ENCODE data around the gene CDKN1C.

The CDKN1C gene

DNA sequence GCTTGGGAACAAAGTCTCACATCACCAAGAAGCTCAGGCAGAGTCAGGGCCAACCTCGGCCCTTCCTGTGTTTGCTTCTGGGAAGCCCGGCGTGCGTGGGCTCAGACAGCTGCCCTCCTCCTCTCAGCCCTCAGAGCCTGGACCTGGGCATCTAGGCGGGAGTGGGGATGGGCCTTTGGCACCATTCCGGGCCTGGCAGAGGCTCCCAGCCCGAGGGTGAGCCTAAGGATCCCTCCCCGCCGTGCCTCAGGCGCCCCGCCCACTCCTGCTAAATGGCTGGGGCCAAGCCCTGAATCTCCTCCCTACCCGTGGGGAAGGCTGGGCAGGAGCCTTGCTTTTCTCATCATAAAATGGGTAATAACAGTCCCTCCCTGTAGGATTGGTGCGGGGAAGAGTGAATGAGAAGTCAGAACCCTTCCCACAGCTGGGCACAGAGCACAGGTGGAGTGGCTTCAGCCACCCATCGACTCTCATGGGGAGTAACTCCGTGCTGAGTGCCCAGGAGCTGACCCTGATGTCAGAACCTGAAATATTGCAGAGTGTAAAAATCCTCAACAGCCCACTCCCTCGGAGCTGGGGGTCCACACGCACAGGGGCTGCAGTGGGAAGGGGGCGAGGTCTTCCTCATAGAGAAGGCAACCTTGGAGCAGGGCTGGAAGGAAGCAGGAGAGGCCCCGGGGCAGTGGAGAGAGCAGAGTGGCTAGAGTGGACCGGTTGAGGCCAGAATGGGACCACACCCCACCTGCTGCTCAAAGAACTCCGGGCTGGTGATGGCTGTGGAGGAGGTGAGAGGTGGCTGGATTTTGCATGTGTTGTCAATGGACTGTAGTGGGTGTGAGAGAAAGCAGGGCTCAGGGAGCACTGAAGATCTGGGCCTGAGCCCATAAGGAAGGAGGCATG is 18.8 kb upstream of the CDKN1C start:
- no peak for DNase-seq

DNA sequence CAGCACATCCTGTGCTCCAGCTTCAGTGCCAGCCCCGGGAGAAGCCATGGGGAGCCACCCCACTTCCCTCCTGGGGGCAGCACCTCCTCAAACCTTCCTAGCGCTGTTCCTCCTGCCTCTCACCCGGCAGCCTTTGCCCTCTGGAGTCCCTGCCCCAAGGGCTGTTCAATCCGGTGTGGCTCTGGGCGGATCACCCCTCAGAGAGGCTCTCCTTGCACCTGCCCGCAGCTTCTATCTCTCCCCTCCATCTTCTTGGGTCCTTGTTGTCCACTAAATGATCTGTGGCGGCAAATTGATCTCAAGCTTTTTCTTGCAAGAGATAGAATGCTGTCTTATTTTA is 18.1 kb upstream of the CDKN1C start:
- DNase-seq = no peak

DNA sequence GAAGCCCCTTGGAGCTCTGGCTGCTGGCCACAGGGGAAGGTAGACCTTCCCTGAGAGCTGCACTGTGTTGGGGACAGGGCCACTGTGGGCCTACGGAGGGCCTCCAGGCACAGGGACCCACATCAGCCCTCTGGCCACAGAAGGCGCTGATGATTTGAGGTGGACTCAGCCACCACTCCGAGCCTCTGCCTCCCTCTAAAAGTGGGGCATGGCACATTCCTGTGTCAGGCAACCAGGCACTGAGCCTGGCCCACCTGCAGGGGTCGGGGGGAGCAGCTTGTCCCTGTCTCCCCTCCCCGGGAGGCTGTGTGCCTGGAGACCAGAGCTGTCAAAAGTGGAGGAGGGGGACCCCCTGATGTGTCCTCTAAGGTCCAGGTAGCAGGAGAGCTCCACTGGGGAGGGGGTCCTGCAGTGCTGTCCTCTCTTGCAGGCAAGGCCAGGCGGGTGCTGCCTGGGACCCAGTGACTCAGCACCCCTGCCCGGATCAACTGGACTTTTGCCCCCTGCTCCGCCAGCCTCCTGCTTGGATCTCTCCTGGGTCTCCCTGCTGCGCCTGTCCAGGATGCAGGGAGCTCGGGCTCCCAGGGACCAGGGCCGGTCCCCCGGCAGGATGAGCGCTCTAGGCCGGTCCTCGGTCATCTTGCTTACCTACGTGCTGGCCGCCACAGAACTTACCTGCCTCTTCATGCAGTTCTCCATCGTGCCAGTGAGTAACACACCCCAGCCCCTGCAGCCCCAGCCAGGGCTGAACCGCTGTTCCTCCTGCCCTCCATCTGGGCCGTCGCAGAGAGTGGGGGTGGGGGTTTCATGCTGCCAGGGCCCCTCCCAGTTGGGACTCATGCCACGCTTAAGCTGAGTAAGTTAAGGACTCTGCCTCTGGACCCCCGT is 17.5 kb upstream of the CDKN1C start:
- DNase-seq = no peak

DNA sequence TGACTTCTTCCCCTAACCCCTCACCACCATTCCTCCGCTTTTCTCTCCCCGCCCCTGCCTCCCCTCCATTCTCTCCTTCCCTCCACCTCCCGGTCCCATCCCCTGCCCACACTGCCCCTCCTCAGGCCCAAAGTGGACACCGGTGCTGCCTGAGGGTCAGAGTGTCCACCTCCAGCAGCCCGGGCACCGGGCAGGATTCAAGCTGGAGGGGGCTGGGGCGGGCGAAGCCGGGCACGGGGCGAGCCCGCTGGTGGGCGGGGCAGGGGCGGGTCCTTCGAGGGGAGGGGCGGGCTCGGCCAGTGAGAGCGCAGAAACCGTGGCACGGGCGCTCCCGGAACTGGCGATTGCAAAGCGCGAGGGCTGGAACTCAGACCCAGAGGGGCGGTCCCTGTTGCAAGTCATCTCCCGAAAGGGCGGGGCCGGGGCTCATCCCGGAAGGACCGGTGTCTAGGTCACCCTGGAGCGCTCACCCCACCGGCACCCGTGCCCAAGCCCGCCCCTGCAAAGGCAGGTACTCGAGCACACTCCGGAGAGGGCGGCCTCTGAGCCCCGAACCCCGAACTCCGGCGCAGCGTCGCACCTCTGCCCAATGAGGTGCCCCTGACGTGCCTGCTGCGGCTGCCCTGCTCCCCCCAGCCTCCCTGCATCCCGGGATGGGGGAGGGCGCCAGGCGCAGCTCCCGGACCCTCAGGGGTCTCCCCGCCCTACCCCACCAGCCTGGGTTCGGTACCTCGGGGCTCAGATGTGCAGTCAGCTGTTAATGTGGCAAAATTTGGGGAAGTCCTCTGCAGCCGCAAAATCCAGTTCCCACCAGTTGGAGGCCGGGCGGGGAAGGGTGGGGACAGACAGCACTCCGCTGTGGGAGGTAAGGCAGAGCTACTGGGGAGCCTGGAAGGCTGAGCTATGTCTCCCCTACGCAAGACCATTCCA is 16.5 kb upstream of the CDKN1C start:
- peak; percentile 91 for DNase-seq

DNA sequence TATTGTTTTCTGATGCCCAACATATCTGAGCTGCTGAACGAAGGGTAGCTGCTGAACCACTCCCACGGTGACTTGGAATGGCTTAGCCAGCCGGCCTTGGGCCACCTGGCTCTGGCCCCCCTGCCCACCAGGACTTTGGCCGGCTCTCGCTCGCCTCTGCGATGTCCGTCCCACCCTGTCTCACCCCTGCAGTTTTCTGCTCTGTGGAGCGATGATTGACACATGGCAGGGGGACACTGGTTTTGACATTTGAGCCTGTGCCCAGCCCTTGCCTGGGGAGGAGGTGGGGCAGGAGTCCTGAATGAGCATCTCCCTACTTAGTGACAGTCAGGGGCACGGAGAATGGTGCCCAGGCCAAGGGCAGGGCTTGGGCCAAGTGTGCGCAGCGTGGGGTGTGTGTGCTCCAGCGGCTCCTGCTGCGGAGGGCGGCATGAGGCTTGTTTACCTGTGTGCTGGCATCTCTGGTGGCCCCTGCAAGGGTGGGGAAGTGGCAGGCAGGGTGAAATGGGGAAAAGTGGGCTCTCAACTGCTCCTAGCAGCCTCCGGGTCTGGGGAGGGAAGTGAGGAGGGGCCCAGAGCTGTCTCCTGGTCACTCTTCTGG is 15.7 kb upstream of the CDKN1C start:
- DNase-seq = no peak

DNA sequence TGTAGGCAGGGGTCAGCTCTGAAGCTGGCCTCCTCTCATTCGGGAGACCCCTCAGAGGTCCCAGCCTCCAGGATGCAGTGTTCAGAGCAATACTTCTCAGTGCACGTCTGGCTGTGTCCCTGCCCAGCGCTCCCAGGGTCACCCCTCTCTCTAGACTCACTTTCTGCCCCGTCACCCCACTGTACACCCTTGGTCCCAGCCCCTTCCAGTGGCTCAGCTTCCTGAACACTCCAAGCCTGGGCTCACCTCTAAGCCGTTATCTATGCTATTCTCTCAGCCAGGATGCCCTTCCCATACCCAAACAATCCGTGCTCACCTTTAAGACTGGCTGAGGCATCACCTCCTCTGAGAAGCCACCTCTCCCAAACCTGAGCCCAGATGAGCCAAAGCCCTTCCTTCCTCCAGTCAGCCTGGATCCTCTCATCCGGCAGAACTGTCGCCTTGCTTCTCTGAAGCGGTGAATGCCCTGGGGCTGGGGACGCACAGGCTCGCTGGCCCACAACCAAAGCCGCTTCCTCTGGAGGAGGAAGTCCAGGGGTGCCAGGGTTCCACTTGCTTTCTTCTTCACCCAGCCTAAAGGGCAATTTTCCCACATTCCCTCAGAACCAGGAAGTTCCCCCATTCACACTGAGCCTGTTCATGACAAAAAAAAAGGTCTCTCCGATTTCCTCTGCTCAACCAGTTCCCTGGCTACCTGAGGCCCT is 13.7 kb upstream of the CDKN1C start:
- no peak for DNase-seq

DNA sequence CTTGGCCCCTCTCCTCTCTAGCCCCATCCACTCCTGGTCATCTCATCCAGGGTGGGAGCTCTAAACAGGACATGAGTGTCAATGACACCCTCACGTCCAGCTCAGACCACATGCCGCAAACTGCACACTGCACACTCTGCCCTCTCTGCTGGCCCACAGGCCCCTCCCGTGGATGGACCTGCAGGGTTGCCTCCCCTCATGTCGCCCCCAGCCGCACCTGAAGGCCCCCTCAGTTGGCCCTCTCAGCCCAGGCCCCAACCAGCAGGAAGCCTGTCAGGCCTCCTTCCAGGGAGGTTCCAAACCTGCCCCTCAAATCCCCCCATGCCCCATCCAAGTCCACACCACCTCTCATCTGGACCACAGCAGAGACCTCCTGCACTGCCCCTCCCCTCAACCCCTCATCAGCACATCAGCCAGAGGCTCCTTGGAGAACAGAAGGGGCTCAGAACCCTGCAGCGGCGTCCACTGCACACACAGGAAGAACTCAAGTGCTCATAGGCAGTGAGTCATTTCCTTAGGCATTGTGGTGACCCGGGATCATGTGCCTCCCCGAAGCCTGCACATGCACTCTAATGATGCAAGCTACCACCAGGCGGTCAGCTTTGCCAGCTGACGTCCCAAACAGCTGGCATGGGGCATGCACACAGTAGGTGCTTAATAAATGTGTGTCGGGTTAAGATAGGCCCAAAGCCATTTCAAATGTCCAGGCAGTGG is 12.9 kb upstream of the CDKN1C start:
- peak; percentile 60 for DNase-seq

DNA sequence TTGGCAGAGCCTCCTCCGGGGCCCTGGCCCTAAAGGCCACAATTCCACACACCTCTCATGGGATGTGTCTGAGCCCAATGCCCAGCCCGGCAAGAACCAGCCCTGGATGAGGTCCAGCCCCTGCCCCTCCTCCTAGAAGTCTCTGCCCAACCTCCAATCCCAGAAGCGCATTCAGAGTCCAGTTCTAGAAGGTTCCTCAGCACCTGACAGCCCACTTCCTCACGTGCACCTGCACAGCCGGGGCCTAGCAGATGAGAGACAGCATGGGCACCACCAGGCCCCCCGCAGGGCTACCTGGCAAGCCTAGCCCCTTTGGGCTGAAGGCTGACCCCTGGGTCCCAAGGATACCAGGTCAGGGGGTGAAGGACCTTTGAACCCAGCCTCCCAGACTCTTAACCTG is 11.5 kb upstream of the CDKN1C start:
- DNase-seq = no peak

DNA sequence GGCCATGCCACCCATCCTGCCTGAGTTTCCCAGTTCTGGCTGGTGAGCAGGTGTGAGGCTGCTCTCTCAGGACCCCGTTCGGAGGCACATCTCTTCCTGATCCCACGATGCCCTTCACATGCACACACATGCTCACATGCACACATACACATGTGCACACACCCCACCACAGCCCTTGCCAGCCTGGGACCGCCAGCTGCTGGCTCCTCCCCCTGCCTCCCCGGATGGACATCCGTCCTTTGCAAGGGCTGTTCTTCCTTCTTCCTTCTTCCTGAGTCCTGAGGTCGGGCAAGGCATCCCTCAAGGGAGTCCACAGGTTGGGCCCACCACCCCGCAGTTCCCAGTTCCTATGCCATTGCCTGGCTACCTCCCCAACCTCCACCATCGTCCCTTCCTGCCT is 10.5 kb upstream of the CDKN1C start:
- DNase-seq = no peak

DNA sequence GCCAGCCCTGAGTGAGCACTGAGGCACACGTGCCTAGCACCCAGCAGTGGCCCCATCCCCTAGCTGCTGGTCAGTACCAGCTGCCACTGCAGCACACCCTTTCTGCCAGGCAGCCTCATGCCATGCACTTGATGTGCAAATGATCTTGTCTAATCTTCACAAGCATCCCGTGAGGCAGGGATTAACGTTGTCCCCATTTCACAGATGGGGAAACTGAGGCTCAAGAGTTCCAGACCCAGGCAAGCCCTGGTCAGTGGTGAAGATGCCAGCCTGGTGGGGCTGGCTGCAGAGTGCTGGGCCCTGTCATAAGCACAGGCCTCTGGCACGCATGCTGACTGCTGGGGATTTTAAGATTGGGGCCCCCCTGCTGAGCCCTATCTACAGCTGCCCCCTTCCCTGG is 8.4 kb upstream of the CDKN1C start:
- no peak for DNase-seq

DNA sequence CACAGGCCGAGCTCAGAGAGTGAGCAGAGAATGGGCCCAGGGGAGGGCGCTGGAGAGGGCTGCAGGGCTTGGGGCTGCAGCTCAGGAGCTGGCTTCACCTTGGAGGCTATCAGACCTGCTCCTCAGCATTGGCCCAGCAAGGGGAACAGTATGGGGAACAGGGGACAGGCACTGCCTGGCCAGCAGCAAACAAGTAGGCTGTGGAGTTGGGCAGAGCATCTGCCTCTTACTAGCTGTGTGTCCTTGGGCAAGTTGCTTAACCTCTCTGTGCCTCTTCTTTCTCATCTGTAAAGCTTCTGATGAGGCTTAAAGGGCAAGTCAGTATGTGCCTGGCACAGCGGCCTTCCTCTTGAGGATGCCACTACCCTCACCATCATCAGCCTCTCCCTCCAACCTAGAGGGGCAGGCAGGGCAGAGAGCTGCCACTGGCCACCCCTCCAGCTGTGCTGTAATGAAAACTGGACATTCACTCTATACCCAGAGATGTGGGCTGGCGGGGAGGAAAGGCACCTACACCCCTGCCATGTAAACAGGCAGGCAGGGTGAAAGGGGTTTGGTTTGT is 7.5 kb upstream of the CDKN1C start:
- DNase-seq = no peak

DNA sequence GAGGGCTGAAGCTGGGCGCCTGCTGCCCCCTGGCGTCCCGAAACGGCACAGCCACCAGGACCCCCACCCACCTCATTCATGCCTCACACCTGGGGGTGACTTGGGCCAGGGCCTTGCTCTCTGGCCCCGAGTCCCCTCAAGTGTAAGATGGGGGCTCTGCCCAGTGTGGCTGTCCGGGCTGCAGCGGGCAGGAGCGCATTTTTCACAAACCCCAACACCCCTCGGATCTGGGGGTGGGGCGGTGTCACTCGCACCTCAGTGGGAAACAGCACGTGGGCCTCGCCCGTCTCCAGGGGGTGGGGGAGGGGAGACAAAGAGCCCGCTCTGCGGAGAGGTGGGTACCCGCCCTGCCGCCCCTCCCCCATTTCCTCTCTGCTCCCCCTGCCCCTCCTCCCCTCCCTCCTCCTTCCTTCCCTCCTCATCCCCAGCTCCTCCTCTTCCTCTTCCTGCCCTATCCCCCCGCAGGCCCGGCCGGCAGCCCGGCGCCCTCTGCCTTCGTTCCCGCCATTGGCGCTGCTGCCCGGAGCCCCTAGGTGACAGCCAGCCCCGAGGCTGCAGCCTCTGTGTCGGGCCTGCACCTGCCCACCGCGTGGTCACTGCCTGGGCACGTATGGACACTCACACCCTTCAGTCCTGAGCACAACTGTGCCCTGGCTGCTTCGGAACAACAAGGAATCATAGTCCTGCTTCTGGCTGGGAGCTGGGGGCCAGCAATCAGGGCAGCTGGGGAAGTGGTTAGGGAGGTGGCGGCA is 6.8 kb upstream of the CDKN1C start:
- no peak for DNase-seq

DNA sequence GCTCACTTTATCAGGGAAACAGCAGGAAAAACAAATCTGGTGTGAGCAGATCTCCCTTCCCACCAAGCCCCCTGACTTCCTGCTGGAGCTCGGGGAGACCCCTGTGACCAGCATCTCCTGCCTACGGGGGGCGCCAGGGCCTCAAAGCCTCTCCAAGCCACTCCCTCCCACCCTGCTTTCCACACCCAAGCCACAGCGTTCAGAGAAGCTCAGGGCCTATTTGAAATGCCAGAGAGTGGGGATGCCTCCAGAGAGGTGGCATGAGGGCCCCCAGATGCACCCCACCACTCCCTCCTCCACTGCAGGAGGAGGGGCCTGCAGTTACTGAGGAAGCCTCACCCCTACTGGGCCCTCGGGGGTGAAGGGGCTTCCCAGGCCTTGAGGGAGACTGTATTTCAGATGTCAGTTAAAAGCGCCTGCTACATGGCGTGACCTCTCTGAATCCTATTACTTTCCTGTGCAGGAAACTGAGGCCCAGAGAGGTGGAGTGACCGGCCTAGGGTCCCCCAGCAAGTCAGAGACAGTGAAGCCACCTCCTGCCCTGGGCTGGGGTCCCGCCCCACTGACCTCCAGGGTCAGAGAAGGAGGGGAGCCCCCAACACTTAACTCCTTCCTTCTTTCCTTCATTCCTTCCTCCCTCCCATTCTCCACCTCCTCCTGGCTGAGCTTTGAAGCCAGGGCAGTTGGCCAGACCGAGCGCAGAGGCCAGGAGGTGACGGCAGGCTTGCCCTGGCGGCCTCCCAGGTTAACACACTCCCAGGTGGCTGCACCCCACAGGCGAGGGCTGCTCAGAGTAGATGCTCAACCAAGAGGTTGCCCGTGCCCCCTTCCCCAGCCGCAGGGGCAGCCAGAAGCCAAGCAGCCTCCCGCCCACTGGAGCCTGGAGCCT is 6.0 kb upstream of the CDKN1C start:
- no peak for DNase-seq

DNA sequence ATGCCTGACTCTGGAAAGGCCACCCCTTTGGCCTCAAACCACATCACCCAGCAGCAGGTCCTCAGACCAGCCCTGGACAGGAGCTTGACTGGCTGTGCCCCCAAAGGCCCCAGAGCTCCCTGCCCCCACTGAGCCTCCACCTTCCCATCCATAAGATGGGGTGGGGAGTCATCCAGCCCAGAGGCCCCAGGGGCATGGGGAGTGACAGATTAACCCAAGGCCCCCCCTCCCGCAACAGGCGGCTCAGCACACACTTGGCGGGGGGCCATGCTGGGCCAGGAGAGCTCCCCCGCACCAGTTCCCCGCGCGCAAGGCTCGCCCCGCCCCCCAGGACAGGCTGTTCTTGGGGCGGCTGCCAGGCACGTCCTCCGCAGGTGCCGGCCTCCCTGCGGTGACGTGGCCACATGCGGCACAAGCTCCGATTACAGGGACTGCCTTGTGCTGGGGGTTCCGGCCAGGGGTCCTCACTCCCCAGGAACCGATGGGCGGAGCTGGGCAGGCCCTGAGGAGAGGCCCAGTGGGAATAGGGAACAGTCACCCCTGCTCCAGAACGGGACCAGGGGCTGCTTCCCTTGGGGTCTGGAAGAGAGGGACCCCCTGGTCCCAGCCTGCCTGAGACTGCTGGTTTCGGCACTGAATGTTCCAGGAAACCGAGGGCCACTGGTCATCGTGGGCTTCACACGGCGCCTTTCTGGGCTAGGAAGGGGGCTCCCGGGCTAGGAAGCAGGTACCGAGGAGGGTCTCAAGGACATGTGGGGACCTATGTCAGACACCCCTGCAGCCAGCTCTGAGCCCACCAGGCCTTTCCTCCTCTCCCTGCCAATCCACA is 5.1 kb upstream of the CDKN1C start:
- no peak for DNase-seq

DNA sequence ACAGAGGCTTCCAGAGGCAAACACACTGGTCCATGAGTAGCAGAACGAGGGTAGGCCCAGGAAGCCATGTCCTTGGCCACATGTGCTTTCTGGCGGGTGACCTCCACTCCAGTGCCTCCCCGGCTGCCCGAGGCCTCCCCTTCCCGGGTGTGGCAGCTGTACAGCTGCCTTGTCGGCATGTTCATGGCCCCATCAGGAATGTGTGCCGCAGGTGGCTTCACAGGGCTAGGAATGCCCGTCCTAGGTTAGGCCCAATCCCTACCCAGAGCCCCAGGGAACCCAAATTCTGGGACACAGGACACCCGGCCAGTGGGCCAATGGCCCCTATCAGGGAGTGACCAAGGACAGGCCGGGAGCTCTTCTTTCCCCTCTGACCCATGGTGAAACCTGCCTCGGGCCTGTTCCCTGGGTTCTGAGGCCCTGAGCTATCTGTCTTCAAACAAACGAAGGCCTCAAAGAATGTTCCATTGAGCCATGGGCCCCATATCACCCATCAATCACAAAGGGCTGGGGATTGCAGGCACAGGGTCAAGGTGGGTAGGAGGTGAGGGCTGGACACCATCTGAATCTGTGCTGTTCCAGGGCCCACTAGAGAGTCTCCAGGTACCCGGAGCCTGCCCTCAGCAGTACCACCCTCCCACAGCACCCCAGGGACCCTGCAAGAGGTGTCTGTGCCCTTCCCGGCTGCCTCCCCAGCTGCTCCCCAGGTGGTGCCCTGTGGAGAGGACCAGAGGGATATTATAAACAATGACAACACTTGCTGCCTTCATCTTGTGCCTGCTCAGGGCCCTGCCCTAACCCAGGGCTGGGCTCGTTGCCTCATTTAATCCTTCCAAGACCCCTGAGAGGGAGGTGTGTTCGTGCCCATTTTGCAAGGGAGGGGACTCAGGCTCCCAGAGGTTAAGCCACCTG is 4.0 kb upstream of the CDKN1C start:
- DNase-seq = no peak

DNA sequence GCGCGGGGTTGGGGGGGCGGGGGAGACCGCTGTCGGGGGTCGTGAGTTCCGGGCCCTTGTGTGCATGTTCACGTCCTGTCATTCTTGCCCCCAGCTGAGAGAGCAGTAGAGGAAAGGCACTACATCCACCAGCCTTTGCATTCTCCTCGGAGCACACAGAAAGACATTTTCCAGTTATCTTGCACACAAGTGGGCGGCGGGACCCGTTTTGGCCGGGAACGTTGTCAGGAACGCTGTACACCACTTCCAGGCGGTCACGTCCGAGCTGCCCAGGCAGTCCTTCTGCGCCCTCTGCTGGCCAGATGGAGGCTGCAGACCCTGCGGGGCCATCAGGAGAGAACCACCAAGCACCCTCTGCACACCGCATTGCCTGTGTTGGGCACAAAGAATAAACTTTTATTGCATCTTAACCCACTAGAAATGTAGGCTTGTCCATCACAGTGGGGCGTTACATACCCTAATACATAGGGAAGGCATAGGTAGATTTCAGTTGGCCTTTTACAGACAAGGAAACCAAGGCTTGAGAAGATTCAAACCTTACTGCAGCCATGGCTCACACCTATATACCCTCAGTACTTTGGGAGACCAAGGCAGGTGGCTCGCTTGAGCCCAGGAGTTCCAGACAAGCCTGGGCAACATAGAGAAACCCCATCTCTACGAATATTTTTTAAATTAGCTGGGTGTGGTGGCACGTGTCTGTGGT is 2.8 kb upstream of the CDKN1C start:
- peak; percentile 56 for DNase-seq
